Measurements from ENCODE around the gene USH1G. TPM values are rescaled to one million over a fixed set of nuclear protein-coding genes. Genes with fewer than 3 reads are reported as not detected.
"Not testable (repeated sequence)": the region's sequence is repeated elsewhere in the genome, so short reads cannot be mapped to it uniquely, and the experiment has no call there.

Gene USH1G
- total RNA-seq, 1 experiment from 2014 or later = 2.7 TPM

GRCh38 chr17:74916136-74916850 is 6.8 kb downstream of the USH1G start:
- Histone ChIP-seq H3K23ac (ENCODE audit: insufficient read length, low read depth, low read length) (no peak overlapping the region), H2BK120ac (ENCODE audit: low read depth, low read length, poor library complexity, severe bottlenecking) (no peak overlapping the region), H3K9me3 (ENCODE audit: control insufficient read depth, low read depth, low read length) (no peaks in the 10 kb centered on the region), H3K4me2 (ENCODE audit: insufficient read depth, insufficient read length, low read length) (no peak overlapping the region), H2AFZ (ENCODE audit: low read length) (no peak overlapping the region), H4K5ac (ENCODE audit: insufficient read length, low read depth, low read length) (no peak overlapping the region), H2BK12ac (ENCODE audit: insufficient read length, low read depth, low read length) (no peak overlapping the region), H3K4me1 (ENCODE audit: insufficient read depth, low read length) (no peaks in the 10 kb centered on the region), H4K20me1 (ENCODE audit: control insufficient read depth, insufficient read depth, insufficient read length) (no peaks in the 10 kb centered on the region), H3K79me2 (ENCODE audit: insufficient read depth, low read length) (no peaks in the 10 kb centered on the region), H3K23me2 (ENCODE audit: insufficient read length, low read depth, low read length, poor library complexity, severe bottlenecking) (no peaks in the 10 kb centered on the region), H4K91ac (ENCODE audit: insufficient read length, low read depth, low read length) (no peak overlapping the region), H2BK5ac (ENCODE audit: insufficient read length, low read length) (no peak overlapping the region), H2AK5ac (ENCODE audit: insufficient read length, low read length) (no peak overlapping the region), H3K56ac (ENCODE audit: insufficient read length, low read depth, low read length) (no peak overlapping the region), H3K14ac (ENCODE audit: insufficient read depth, low read length) (no peak overlapping the region), H3K4ac (ENCODE audit: low read depth, low read length) (no peak overlapping the region), H3K27me3 (ENCODE audit: insufficient read depth, low read length) (no peaks in the 10 kb centered on the region), H3K27ac (ENCODE audit: insufficient read length, low read depth, low read length) (no peak overlapping the region), H3K9ac (ENCODE audit: extremely low read depth, insufficient read length, low read length) (no peak overlapping the region), H4K8ac (replicated peaks; ENCODE audit: insufficient read length, low read depth, low read length) (peak overlapping the region; percentile 84), H3K79me1 (ENCODE audit: insufficient read depth, low read depth, low read length, poor library complexity, severe bottlenecking) (no peaks in the 10 kb centered on the region), H2BK20ac (ENCODE audit: low read depth, low read length, poor library complexity, severe bottlenecking) (no peak overlapping the region), H3K18ac (ENCODE audit: insufficient read length, low read depth, low read length) (no peak overlapping the region), H3T11ph (ENCODE audit: low read length) (no peak overlapping the region), H2BK15ac (ENCODE audit: low read depth, low read length) (no peak overlapping the region)
- Mint-ChIP-seq H3K9me3 (peaks cover 0 to 2% of the 10 kb centered on the region in 2 experiments; a peak in 2 of 5 replicates), H3K36me3 (ENCODE audit: insufficient read depth in 1 of 3, low read depth in 3 of 3) (peaks cover 0 to 3% (median 3%) of the 10 kb centered on the region in 3 experiments; a peak in 4 of 7 replicates), H3K4me1 (peaks cover 18 to 33% of the 10 kb centered on the region in 2 experiments), H3K27ac (no peak overlapping the region; a peak in 2 of 7 replicates), H3K27me3 (ENCODE audit: low read depth) (peaks cover 43% of the 10 kb centered on the region), H3K4me3 (no peak overlapping the region)
- TF ChIP-seq CTCF (conservative IDR thresholded peaks at IDR 0.05) = no peak
- WGBS (ENCODE audit: extremely low coverage, insufficient read length, low lambda C conversion rate) = no CpG with 5 or more reads among the region's 13 CpGs
- no peak for DNase-seq

GRCh38 chr17:74911423-74911822 is 11.6 kb downstream of the USH1G start:
- not testable (repeated sequence) for H2BK12ac ChIP-seq (ENCODE audit: insufficient read length, low read depth, low read length); H3K27me3 ChIP-seq (ENCODE audit: insufficient read depth, low read length); H2BK15ac ChIP-seq (ENCODE audit: low read depth, low read length); H3K9ac ChIP-seq (ENCODE audit: extremely low read depth, insufficient read length, low read length); H3K14ac ChIP-seq (ENCODE audit: insufficient read depth, low read length); H3K4me1 ChIP-seq (ENCODE audit: insufficient read depth, low read length); H3T11ph ChIP-seq (ENCODE audit: low read length); H3K36me3 Mint-ChIP-seq (ENCODE audit: insufficient read depth in 1 of 3, low read depth in 3 of 3); H3K79me2 ChIP-seq (ENCODE audit: insufficient read depth, low read length); H2AK5ac ChIP-seq (ENCODE audit: insufficient read length, low read length); H3K4me2 ChIP-seq (ENCODE audit: insufficient read depth, insufficient read length, low read length); H3K79me1 ChIP-seq (ENCODE audit: insufficient read depth, low read depth, low read length, poor library complexity, severe bottlenecking); H4K91ac ChIP-seq (ENCODE audit: insufficient read length, low read depth, low read length); H3K23ac ChIP-seq (ENCODE audit: insufficient read length, low read depth, low read length); H2BK5ac ChIP-seq (ENCODE audit: insufficient read length, low read length); H3K27ac ChIP-seq (ENCODE audit: insufficient read length, low read depth, low read length); H4K5ac ChIP-seq (ENCODE audit: insufficient read length, low read depth, low read length); H3K9me3 Mint-ChIP-seq; H2BK120ac ChIP-seq (ENCODE audit: low read depth, low read length, poor library complexity, severe bottlenecking); H2BK20ac ChIP-seq (ENCODE audit: low read depth, low read length, poor library complexity, severe bottlenecking); H3K27ac Mint-ChIP-seq; H3K23me2 ChIP-seq (ENCODE audit: insufficient read length, low read depth, low read length, poor library complexity, severe bottlenecking); H3K9me3 ChIP-seq (ENCODE audit: control insufficient read depth, low read depth, low read length); H4K8ac ChIP-seq (replicated peaks; ENCODE audit: insufficient read length, low read depth, low read length); DNase-seq; H3K4me3 Mint-ChIP-seq; H3K18ac ChIP-seq (ENCODE audit: insufficient read length, low read depth, low read length); H3K56ac ChIP-seq (ENCODE audit: insufficient read length, low read depth, low read length); H3K4ac ChIP-seq (ENCODE audit: low read depth, low read length); H2AFZ ChIP-seq (ENCODE audit: low read length); H4K20me1 ChIP-seq (ENCODE audit: control insufficient read depth, insufficient read depth, insufficient read length)
- Mint-ChIP-seq H3K27me3 (ENCODE audit: low read depth) (peaks cover 43% of the 10 kb centered on the region), H3K4me1 (peaks cover 40 to 43% of the 10 kb centered on the region in 2 experiments)
- WGBS (ENCODE audit: extremely low coverage, insufficient read length, low lambda C conversion rate) = no CpG with 5 or more reads among the region's 8 CpGs

Measured in H9 (cell line).